ENCODE results near the gene INPP5A. TPM values are rescaled to one million over a fixed set of nuclear protein-coding genes. Genes with fewer than 3 reads are reported as not detected.
A peak's percentile ranks its signal among the peaks of the same experiment; 100 is the strongest.

The INPP5A gene
- total RNA-seq, 1 donor from 2014 or later: 30.6 TPM

DNA sequence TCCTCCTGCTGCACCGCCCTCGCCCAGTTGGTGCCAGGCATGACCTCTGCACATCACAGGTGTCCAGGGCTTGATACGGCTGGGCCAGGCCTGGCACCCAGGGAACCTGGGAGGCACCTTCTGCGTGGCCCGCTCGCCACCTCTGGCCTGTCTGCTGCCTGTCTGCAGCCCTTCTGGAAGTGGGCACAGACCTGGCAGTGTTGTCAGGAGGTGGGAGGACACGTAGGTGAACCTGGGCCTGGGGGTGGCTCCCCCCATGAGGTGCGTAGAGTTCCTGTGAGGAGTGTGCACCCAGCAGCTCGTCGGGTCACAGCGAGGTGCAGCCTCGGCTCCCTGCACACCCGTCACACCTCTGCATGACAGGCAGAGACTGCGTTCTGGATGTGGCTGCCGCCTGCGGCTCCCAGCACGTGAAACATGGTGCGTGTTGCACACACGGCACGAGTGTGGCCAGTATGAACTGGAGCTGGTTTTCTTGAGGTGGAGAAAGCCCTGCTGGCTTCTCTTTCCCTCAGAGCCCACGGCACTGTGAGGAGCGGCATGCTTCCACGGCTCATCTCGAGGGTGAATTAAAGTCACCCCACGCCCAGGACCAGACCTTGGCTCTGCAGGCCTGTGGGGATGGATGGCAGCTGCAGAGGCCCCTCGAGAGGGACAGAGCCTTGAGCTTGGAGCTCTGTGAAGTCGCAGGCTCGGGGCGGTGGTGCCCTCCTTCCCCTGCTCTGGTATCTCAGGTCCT lies 24.8 kb downstream of the INPP5A start:
- TF ChIP-seq, protein P1, sequence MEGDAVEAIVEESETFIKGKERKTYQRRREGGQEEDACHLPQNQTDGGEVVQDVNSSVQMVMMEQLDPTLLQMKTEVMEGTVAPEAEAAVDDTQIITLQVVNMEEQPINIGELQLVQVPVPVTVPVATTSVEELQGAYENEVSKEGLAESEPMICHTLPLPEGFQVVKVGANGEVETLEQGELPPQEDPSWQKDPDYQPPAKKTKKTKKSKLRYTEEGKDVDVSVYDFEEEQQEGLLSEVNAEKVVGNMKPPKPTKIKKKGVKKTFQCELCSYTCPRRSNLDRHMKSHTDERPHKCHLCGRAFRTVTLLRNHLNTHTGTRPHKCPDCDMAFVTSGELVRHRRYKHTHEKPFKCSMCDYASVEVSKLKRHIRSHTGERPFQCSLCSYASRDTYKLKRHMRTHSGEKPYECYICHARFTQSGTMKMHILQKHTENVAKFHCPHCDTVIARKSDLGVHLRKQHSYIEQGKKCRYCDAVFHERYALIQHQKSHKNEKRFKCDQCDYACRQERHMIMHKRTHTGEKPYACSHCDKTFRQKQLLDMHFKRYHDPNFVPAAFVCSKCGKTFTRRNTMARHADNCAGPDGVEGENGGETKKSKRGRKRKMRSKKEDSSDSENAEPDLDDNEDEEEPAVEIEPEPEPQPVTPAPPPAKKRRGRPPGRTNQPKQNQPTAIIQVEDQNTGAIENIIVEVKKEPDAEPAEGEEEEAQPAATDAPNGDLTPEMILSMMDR (IDR thresholded peaks at IDR 0.05; ENCODE audit: unreplicated experiment): no peak
- Mint-ChIP-seq H3K4me3 (ENCODE audit: low read depth) (no peak overlapping the region), H3K36me3 (ENCODE audit: insufficient read depth) (peaks cover 3% of the 10 kb centered on the region), H3K4me1 (ENCODE audit: low read depth) (peaks cover 2% of the 10 kb centered on the region), H3K9me3 (ENCODE audit: low read depth) (peaks cover 3% of the 10 kb centered on the region), H3K27me3 (no peaks in the 10 kb centered on the region), H3K27ac (no peak overlapping the region)
- no peak for DNase-seq (ENCODE audit: low spot score, unreplicated experiment)

DNA sequence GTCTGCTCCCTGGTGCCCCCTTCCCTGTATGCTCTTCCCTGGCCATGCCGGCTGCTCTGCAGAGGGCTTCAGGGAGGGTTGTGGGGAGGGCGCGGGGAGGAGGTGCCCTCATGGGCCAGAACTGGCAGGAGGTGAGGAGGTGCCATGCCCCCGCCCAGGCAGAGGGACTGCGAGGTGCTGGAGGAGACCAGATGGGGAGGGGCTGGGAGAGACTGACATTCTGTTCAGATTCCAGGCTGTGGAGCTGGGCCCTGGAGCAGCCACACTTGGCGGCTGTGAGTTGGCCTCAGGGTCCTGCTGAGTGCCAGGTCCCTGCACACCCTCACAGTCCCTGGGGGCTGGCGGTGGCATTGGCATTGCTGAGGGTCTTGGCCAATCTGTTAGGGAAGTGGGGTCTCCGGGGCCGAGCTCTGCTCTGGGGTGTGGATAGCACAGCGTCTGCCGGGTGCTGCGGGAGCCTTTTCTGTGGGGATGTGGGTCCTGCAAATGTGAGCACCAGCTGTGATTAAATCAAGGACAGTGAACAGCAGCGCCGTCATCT lies 25.4 kb downstream of the INPP5A start:
- DNase-seq (ENCODE audit: low spot score, unreplicated experiment): no peak
- H3K27me3 Mint-ChIP-seq: no peaks in the 10 kb centered on the region
- peaks cover 3% of the 10 kb centered on the region for H3K9me3 Mint-ChIP-seq (ENCODE audit: low read depth)
- H3K27ac Mint-ChIP-seq: no peak overlapping the region
- TF ChIP-seq, protein P1 (IDR thresholded peaks at IDR 0.05; ENCODE audit: unreplicated experiment): no peak
- no peak overlapping the region for H3K4me3 Mint-ChIP-seq (ENCODE audit: low read depth)
- H3K36me3 Mint-ChIP-seq (ENCODE audit: insufficient read depth): peaks cover 3% of the 10 kb centered on the region
- peaks cover 2% of the 10 kb centered on the region for H3K4me1 Mint-ChIP-seq (ENCODE audit: low read depth)

DNA sequence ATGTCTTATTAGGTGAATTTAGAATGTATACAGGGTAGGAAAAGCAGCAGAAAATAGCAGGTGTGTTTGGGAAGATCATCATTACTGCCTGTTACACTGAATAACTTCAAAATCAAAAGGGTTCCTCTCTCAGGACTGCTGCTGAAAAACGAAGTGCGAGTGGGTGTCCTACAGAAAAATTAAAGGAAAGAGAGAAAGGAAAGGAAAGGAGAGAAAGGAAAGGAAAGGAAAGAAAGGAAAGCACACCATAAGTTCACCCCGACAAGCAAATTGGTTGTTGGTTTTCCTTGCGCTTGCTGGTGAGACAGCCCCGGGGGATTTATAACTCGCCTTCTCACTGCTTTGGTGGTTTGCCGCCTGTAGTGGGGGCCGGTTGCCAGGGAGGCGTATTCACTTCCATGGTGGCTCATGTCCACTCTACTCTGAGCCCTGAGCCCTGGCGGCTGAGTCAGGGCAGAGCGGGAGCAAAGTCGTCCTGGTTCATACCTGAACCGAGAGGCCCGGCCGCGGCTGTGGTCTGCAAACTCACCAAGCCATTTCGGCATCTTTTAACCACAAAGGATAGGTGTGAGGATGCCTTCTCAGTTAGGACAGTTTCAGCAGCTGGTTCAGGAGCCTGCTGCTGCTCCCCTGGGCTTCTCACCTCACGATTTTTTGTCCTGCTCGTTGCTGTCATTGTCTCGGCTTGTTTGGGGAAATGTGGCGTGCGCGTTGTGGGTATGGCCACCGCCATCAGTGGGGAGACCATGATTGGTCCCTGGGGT lies 26.1 kb downstream of the INPP5A start:
- H3K4me3 Mint-ChIP-seq (ENCODE audit: low read depth): no peak overlapping the region
- H3K27me3 Mint-ChIP-seq: no peaks in the 10 kb centered on the region
- H3K9me3 Mint-ChIP-seq (ENCODE audit: low read depth): peaks cover 3% of the 10 kb centered on the region
- peaks cover 3% of the 10 kb centered on the region for H3K36me3 Mint-ChIP-seq (ENCODE audit: insufficient read depth)
- H3K4me1 Mint-ChIP-seq (ENCODE audit: low read depth): peaks cover 2% of the 10 kb centered on the region
- TF ChIP-seq, protein P1 (IDR thresholded peaks at IDR 0.05; ENCODE audit: unreplicated experiment): no peak
- peak overlapping the region; percentile 68 for H3K27ac Mint-ChIP-seq
- DNase-seq (ENCODE audit: low spot score, unreplicated experiment): no peak

DNA sequence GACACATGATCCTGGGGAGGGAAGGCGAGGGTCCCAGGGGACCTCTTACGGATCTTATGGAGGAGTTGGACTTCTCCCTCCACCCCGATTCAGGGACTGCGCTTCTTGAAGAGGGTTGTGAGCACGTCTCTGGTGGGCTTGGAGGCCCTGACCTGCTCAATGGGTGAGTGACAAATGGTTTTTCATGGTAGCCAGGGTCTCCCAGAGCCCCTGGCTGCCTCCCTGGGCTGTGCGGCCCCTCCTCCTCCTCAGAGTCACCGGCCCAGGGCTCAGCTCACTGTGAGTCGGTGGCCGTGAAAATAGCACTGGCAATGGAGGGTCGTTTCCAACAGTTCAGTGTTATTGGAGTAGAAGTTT lies 26.6 kb downstream of the INPP5A start:
- peaks cover 3% of the 10 kb centered on the region for H3K36me3 Mint-ChIP-seq (ENCODE audit: insufficient read depth)

DNA sequence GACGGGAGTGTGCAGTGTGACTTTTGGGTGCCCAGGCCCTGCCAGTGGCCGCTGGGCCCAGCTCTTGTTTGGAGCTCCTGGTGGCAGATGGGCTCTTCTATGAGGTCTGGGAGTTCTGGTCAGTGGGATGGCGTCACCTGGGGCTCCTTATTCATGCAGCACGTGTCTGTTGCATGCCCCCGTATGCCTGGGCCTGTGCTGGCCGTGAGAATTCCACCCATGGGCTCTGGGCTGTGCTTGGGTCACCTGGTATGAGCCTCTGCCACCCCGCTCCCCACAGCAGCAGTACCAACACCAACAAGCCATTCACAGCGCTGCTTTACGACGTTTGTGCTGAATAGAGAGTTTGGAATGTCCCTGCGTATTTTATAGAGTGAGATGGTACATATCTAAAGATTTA lies 27.1 kb downstream of the INPP5A start:
- peaks cover 2% of the 10 kb centered on the region for H3K4me1 Mint-ChIP-seq (ENCODE audit: low read depth)
- peaks cover 3% of the 10 kb centered on the region for H3K9me3 Mint-ChIP-seq (ENCODE audit: low read depth)
- peaks cover 3% of the 10 kb centered on the region for H3K36me3 Mint-ChIP-seq (ENCODE audit: insufficient read depth)
- no peak overlapping the region for H3K27ac Mint-ChIP-seq
- H3K27me3 Mint-ChIP-seq: no peaks in the 10 kb centered on the region
- TF ChIP-seq, protein P1 (IDR thresholded peaks at IDR 0.05; ENCODE audit: unreplicated experiment): no peak
- no peak overlapping the region for H3K4me3 Mint-ChIP-seq (ENCODE audit: low read depth)
- no peak for DNase-seq (ENCODE audit: low spot score, unreplicated experiment)

More for the DNA sequence above, 26.6 kb downstream of the INPP5A start:
- Mint-ChIP-seq H3K27me3 (no peaks in the 10 kb centered on the region), H3K4me1 (ENCODE audit: low read depth) (peaks cover 2% of the 10 kb centered on the region), H3K4me3 (ENCODE audit: low read depth) (no peak overlapping the region), H3K9me3 (ENCODE audit: low read depth) (peaks cover 3% of the 10 kb centered on the region), H3K27ac (peak overlapping the region; percentile 68)
- DNase-seq (ENCODE audit: low spot score, unreplicated experiment): no peak
- TF ChIP-seq, protein P1 (IDR thresholded peaks at IDR 0.05; ENCODE audit: unreplicated experiment): no peak

Measured in progenitor cell of endocrine pancreas (in vitro differentiated cells).